ENCODE measurements around the gene PRKG1.
"Not testable (repeated sequence)": the region's sequence is repeated elsewhere in the genome, so short reads cannot be mapped to it uniquely, and the experiment has no call there.

Gene PRKG1

GRCh38 chr10:51447119-51447518, 372.8 kb downstream of the PRKG1 start:
- no peak for DNase-seq

GRCh38 chr10:51455762-51456161, 381.5 kb downstream of the PRKG1 start:
- not testable (repeated sequence) for DNase-seq

- no peak for DNase-seq
These were observed 385.2 kb downstream of the PRKG1 start for GRCh38 chr10:51459476-51459875.

GRCh38 chr10:51462076-51462779, 387.9 kb downstream of the PRKG1 start:
- DNase-seq = no peak

GRCh38 chr10:51468424-51468823, 394.1 kb downstream of the PRKG1 start:
- DNase-seq = no peak

GRCh38 chr10:51469686-51470085, 395.4 kb downstream of the PRKG1 start:
- DNase-seq = no peak

GRCh38 chr10:51471271-51471670, 397.0 kb downstream of the PRKG1 start:
- DNase-seq = no peak

- no peak for DNase-seq
These were observed 397.9 kb downstream of the PRKG1 start for GRCh38 chr10:51472154-51472553.

GRCh38 chr10:51479711-51480110, 405.4 kb downstream of the PRKG1 start:
- DNase-seq = no peak

- no peak for DNase-seq
These were observed 411.4 kb downstream of the PRKG1 start for GRCh38 chr10:51485668-51486067.

GRCh38 chr10:51487576-51487975, 413.3 kb downstream of the PRKG1 start:
- no peak for DNase-seq

GRCh38 chr10:51488766-51489408, 414.6 kb downstream of the PRKG1 start:
- DNase-seq = no peak

GRCh38 chr10:51498424-51498823, 424.1 kb downstream of the PRKG1 start:
- no peak for DNase-seq

- no peak for DNase-seq
These were observed 427.1 kb downstream of the PRKG1 start for GRCh38 chr10:51501396-51501795.

GRCh38 chr10:51502124-51502523, 427.8 kb downstream of the PRKG1 start:
- DNase-seq = no peak

GRCh38 chr10:51503378-51503777, 429.1 kb downstream of the PRKG1 start:
- no peak for DNase-seq

GRCh38 chr10:51507476-51507875, 433.2 kb downstream of the PRKG1 start:
- no peak for DNase-seq

GRCh38 chr10:51508156-51508555, 433.9 kb downstream of the PRKG1 start:
- no peak for DNase-seq

- DNase-seq = no peak
These were observed 435.9 kb downstream of the PRKG1 start for GRCh38 chr10:51510231-51510630.

- no peak for DNase-seq
These were observed 447.3 kb downstream of the PRKG1 start for GRCh38 chr10:51521605-51522004.

GRCh38 chr10:51522858-51523257, 448.6 kb downstream of the PRKG1 start:
- no peak for DNase-seq

- DNase-seq = no peak
These were observed 449.2 kb downstream of the PRKG1 start for GRCh38 chr10:51523440-51523839.

- DNase-seq = no peak
These were observed 449.8 kb downstream of the PRKG1 start for GRCh38 chr10:51524041-51524440.

- DNase-seq = no peak
These were observed 453.4 kb downstream of the PRKG1 start for GRCh38 chr10:51527522-51528219.

Measured in SHP77 treated with DMSO at 0.1 percent for 48 hours (cell line).